ENCODE measurements around the gene PKD1L1. TPM values are rescaled to one million over a fixed set of nuclear protein-coding genes. Genes with fewer than 3 reads are reported as not detected.
A peak's percentile ranks its signal among the peaks of the same experiment; 100 is the strongest.

PKD1L1 gene
- polyA plus RNA-seq, 4 donors: 0.42 to 1.2 TPM; not detected in 2

DNA sequence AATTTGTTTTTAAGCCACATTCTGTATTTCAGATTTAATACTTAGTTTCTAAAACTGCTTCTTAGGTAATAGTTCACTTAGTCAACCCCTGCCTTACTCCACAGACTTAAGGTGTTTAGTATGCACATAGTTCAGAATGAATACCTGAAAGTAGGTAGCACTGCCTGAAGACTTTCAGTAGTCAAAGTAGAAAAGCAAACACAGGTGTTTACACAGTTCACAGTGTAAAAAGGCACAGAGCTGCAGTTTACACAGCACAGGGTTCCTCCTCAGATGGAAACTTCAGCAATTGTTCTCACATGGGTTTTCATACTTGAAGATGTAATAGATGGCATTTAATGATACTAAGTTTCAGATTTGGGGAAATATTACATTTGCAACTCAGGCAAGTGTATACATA, 3.1 kb upstream of the PKD1L1 start:
- no peak for FAIRE-seq
- Histone ChIP-seq H3K4me3 (ENCODE audit: low read depth in 1 of 3, low read length in 3 of 3) (no peak overlapping the region), H3K27ac (ENCODE audit: low read depth in 1 of 3, low read length in 2 of 3) (no peak overlapping the region), H3K36me3 (ENCODE audit: control insufficient read depth in 3 of 3, insufficient read depth in 2 of 3, low read depth in 1 of 3, low read length in 3 of 3) (peaks cover 0 to 11% (median 2%) of the 10 kb centered on the region in 3 donors), H3K4me1 (ENCODE audit: control insufficient read depth in 3 of 3, insufficient read depth in 2 of 3, low read depth in 1 of 3, low read length in 2 of 3) (peaks cover 0 to 8% (median 0%) of the 10 kb centered on the region in 3 donors), H3K27me3 (ENCODE audit: control insufficient read depth in 3 of 3, insufficient read depth in 3 of 3, low read length in 3 of 3) (no peaks in the 10 kb centered on the region), H3K9me3 (ENCODE audit: control insufficient read depth in 2 of 2, insufficient read depth in 1 of 2, low read depth in 1 of 2, low read length in 1 of 2) (no peaks in the 10 kb centered on the region)
- DNase-seq: peak in 1 of 2 donors; percentile 13

DNA sequence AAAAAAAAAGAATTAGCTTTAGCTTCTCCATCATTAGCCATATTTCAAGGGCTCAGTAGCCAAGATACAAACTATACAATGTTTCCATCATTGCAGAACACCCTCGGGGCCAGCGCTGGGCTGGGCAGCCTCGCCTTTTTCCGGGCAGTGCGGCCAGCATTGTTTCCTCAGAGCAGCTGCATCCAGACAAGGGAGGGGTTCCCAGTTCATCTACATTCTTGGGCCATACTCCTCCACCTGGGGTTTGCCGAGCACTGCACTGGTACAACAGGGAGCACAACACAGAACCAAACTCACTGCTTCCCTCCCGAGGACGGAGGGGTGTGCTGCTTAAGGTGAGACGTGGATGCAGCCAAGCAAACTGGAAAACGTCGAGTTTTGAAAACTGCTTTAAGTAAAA, 2.4 kb upstream of the PKD1L1 start:
- Histone ChIP-seq H3K27me3 (ENCODE audit: control insufficient read depth in 3 of 3, insufficient read depth in 3 of 3, low read length in 3 of 3) (no peaks in the 10 kb centered on the region), H3K4me1 (ENCODE audit: control insufficient read depth in 3 of 3, insufficient read depth in 2 of 3, low read depth in 1 of 3, low read length in 2 of 3) (peaks cover 0 to 10% (median 0%) of the 10 kb centered on the region in 3 donors), H3K9me3 (ENCODE audit: control insufficient read depth in 2 of 2, insufficient read depth in 1 of 2, low read depth in 1 of 2, low read length in 1 of 2) (no peaks in the 10 kb centered on the region), H3K27ac (ENCODE audit: low read depth in 1 of 3, low read length in 2 of 3) (no peak overlapping the region), H3K36me3 (ENCODE audit: control insufficient read depth in 3 of 3, insufficient read depth in 2 of 3, low read depth in 1 of 3, low read length in 3 of 3) (peaks cover 0 to 8% (median 2%) of the 10 kb centered on the region in 3 donors), H3K4me3 (ENCODE audit: low read depth in 1 of 3, low read length in 3 of 3) (no peak overlapping the region)
- FAIRE-seq: no peak
- 30 to 57% (median 55%) methylated on average over 11 of the region's 11 CpGs for WGBS, 3 donors
- peak in 1 of 2 donors; percentile 15 for DNase-seq

DNA sequence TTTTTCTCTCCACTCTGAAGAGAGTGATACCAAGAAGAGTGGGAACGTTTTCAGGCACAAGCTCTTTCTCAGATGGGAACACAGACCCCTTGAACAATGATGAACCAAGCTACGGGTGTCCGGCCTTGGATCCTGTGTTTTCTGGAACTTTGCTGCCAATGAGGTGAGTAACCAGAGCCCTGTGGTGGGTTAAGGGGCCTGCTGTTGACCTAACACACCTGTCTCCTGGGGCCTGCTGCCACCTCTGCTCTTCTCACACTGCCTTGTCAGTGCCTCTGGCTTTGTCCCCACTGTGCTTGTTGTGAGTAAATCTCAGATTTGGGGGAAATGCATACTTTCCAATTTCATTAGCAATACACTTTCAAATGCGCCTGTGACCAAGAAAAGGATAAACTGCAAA, 1.4 kb upstream of the PKD1L1 start:
- FAIRE-seq (no peak), DNase-seq (no peak)
- Histone ChIP-seq H3K9me3 (ENCODE audit: control insufficient read depth in 2 of 2, insufficient read depth in 1 of 2, low read depth in 1 of 2, low read length in 1 of 2) (no peaks in the 10 kb centered on the region), H3K36me3 (ENCODE audit: control insufficient read depth in 3 of 3, insufficient read depth in 2 of 3, low read depth in 1 of 3, low read length in 3 of 3) (peaks cover 0 to 6% (median 0%) of the 10 kb centered on the region in 3 donors), H3K27ac (ENCODE audit: low read depth in 1 of 3, low read length in 2 of 3) (no peak overlapping the region), H3K27me3 (ENCODE audit: control insufficient read depth in 3 of 3, insufficient read depth in 3 of 3, low read length in 3 of 3) (no peaks in the 10 kb centered on the region), H3K4me3 (ENCODE audit: low read depth in 1 of 3, low read length in 3 of 3) (no peak overlapping the region), H3K4me1 (ENCODE audit: control insufficient read depth in 3 of 3, insufficient read depth in 2 of 3, low read depth in 1 of 3, low read length in 2 of 3) (peaks cover 0 to 10% (median 0%) of the 10 kb centered on the region in 3 donors)
- 82 to 93% (median 88%) methylated on average over 4 of the region's 4 CpGs for WGBS, 3 donors

DNA sequence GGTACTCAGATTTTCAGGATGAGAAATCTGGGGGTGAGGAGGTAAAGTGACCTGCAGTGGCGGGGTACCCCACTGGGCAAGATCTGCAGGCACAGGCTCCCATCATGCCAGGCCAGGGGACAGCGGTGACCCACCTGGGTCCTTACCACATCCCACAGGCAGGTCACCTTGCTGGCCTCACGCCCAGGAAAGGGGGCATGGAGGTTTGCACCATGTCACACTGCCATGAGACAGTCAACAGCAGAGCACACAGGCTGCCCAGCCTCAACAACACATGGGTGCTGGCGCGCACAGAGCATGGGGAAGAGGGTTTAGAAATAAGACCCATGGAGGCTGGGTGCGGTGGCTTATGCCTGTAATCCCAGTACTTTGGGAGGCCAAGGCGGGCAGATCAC, 914 bp downstream of the PKD1L1 start:
- H3K27ac ChIP-seq (ENCODE audit: low read depth in 1 of 3, low read length in 2 of 3): peak overlapping the region in 1 of 3 donors; percentile 22
- H3K27me3 ChIP-seq (ENCODE audit: control insufficient read depth in 3 of 3, insufficient read depth in 3 of 3, low read length in 3 of 3): no peaks in the 10 kb centered on the region
- H3K4me1 ChIP-seq (ENCODE audit: control insufficient read depth in 3 of 3, insufficient read depth in 2 of 3, low read depth in 1 of 3, low read length in 2 of 3): peaks cover 0 to 10% (median 0%) of the 10 kb centered on the region in 3 donors
- H3K9me3 ChIP-seq (ENCODE audit: control insufficient read depth in 2 of 2, insufficient read depth in 1 of 2, low read depth in 1 of 2, low read length in 1 of 2): no peaks in the 10 kb centered on the region
- DNase-seq: no peak
- WGBS, 3 donors: 93 to 98% (median 97%) methylated on average over 6 to 7 of the region's 7 CpGs
- no peaks in the 10 kb centered on the region for H3K36me3 ChIP-seq (ENCODE audit: control insufficient read depth in 3 of 3, insufficient read depth in 2 of 3, low read depth in 1 of 3, low read length in 3 of 3)
- no peak overlapping the region for H3K4me3 ChIP-seq (ENCODE audit: low read depth in 1 of 3, low read length in 3 of 3)
- FAIRE-seq: no peak

DNA sequence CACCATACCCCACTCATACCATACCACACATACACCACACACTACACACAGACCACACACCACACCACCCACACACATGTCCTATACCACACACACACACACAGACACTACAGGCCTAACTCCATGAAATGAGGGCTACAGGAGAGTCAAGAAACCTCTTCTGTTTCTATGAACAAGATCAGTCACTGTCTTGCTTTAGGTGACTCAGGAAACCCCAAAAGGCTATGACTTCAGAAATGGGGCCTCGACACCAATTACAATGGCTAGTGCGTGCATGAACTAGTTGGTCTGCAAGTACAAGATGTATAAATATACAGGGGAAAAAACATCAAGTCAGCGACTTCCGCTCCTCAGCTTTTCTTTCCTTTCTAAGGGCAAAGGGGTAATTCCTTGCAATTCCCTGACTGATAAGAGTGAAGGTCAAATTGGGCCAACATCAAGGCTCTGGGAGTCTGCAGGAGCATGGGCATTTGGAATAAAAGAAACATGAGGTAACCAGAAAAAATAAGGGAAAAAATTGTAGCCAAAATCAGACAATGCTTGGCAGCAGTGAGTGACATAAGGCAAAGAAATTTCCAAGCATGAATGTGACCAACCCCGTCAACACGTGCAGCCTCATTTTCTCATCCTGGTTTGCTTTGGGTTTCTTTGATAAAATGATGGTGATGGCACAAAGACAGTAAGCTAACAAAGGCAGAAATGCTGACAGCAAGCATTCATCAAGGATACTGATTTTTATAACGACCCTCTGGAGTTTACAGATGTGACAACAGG, 1.5 kb downstream of the PKD1L1 start:
- Histone ChIP-seq H3K36me3 (ENCODE audit: control insufficient read depth in 3 of 3, insufficient read depth in 2 of 3, low read depth in 1 of 3, low read length in 3 of 3) (no peaks in the 10 kb centered on the region), H3K4me1 (ENCODE audit: control insufficient read depth in 3 of 3, insufficient read depth in 2 of 3, low read depth in 1 of 3, low read length in 2 of 3) (peaks cover 0 to 10% (median 0%) of the 10 kb centered on the region in 3 donors), H3K27me3 (ENCODE audit: control insufficient read depth in 3 of 3, insufficient read depth in 3 of 3, low read length in 3 of 3) (no peaks in the 10 kb centered on the region), H3K9me3 (ENCODE audit: control insufficient read depth in 2 of 2, insufficient read depth in 1 of 2, low read depth in 1 of 2, low read length in 1 of 2) (no peaks in the 10 kb centered on the region), H3K4me3 (ENCODE audit: low read depth in 1 of 3, low read length in 3 of 3) (no peak overlapping the region), H3K27ac (ENCODE audit: low read depth in 1 of 3, low read length in 2 of 3) (peak overlapping the region in 1 of 3 donors; percentile 47)
- DNase-seq: peak in 1 of 2 donors; percentile 60
- WGBS, 3 donors: 76 to 83% (median 81%) methylated on average over 7 of the region's 7 CpGs
- FAIRE-seq: no peak

DNA sequence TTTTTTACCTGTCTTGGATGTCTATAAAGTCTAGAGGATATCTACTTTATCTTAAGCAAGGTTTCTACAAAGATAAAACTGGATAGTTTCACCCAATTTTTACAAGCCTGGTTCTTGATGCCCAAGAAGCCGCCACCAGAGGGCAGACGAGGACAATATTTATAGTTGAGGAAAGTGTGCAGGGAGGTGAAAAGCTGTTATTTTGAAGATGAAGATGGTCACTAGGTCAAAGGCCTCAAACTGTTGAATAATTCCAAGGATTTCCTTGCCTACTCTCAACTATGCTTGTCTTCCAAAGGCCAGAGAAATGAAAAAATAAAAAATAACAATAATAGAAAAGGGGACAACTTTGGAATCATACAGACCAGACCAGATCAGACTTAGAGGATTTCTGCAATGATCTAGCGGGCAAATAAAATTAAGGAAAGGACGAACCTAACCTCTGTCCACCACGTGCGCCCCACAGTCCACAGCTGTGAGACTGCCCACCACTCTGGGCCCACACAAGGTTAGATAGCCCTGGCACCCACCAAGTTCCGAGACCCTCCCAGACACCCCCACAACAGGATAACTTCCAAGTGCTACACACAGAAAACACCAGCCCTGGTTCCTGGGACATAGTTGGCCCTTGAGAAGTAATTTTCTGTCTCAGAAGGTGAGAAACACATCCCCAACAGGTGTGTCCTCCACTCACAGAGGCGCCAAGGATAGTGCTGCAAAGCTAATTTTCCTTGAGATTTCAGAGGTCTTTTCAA, 2.8 kb downstream of the PKD1L1 start:
- H3K27me3 ChIP-seq (ENCODE audit: control insufficient read depth in 3 of 3, insufficient read depth in 3 of 3, low read length in 3 of 3): no peaks in the 10 kb centered on the region
- H3K27ac ChIP-seq (ENCODE audit: low read depth in 1 of 3, low read length in 2 of 3): no peak overlapping the region
- FAIRE-seq (no peak), DNase-seq (peak; percentile 70 to 77)
- no peaks in the 10 kb centered on the region for H3K9me3 ChIP-seq (ENCODE audit: control insufficient read depth in 2 of 2, insufficient read depth in 1 of 2, low read depth in 1 of 2, low read length in 1 of 2)
- H3K4me1 ChIP-seq (ENCODE audit: control insufficient read depth in 3 of 3, insufficient read depth in 2 of 3, low read depth in 1 of 3, low read length in 2 of 3): peaks cover 0 to 14% (median 1%) of the 10 kb centered on the region in 3 donors
- 49 to 50% (median 49%) methylated on average over 8 of the region's 8 CpGs for WGBS, 3 donors
- H3K36me3 ChIP-seq (ENCODE audit: control insufficient read depth in 3 of 3, insufficient read depth in 2 of 3, low read depth in 1 of 3, low read length in 3 of 3): no peaks in the 10 kb centered on the region
- H3K4me3 ChIP-seq (ENCODE audit: low read depth in 1 of 3, low read length in 3 of 3): no peak overlapping the region

DNA sequence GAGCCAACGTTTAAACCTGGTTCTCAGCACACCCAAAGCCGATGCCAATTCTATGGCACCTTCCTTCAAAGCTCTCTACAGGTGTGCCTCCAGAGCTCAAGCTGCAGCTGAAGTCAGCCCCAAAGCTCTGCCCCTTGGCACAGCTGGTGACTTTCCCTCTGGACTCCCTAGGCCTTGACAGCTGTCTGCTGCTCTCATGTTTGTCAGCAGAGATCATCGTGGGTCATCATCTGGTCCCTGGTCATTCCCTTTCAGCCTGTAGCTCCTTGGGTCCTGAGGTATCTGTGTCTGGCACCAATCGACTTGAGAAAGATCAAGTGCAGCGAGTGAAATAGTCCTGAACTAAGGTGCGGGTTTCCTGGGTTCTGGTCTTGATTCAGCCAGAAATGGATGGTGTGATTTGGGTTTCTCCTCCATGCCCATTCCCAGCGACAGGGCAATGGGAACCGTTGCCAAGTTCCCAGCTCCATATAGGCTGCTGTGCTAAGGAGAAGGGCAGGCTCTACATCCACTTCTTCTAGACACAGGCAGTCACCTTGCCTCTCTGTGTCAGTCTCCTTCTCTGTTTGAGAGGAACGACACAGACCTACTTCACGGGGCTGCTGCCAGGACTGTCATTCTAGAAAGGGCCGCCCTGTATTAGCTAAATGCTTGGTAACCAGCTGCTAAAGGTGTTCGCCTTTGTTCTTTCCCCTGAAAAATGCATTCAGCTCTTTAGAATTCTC, 3.6 kb downstream of the PKD1L1 start:
- DNase-seq: no peak
- Histone ChIP-seq H3K4me3 (ENCODE audit: low read depth in 1 of 3, low read length in 3 of 3) (no peak overlapping the region), H3K4me1 (ENCODE audit: control insufficient read depth in 3 of 3, insufficient read depth in 2 of 3, low read depth in 1 of 3, low read length in 2 of 3) (peaks cover 1 to 21% (median 2%) of the 10 kb centered on the region in 3 donors), H3K27ac (ENCODE audit: low read depth in 1 of 3, low read length in 2 of 3) (no peak overlapping the region), H3K27me3 (ENCODE audit: control insufficient read depth in 3 of 3, insufficient read depth in 3 of 3, low read length in 3 of 3) (no peaks in the 10 kb centered on the region), H3K9me3 (ENCODE audit: control insufficient read depth in 2 of 2, insufficient read depth in 1 of 2, low read depth in 1 of 2, low read length in 1 of 2) (no peaks in the 10 kb centered on the region), H3K36me3 (ENCODE audit: control insufficient read depth in 3 of 3, insufficient read depth in 2 of 3, low read depth in 1 of 3, low read length in 3 of 3) (no peaks in the 10 kb centered on the region)
- FAIRE-seq: no peak
- 73 to 79% (median 75%) methylated on average over 12 of the region's 12 CpGs for WGBS, 3 donors

All from small intestine (tissue), 7 donors.